Neural progenitor cell (in vitro differentiated cells): ENCODE data around the gene ANKMY1. TPM values are rescaled to one million over a fixed set of nuclear protein-coding genes. Genes with fewer than 3 reads are reported as not detected.
"Not testable (repeated sequence)": the region's sequence is repeated elsewhere in the genome, so short reads cannot be mapped to it uniquely, and the experiment has no call there.

ENCODE experiments used
- DNase-seq: peaks from one replicate; pipeline ENCODE4 v3.0.0-alpha.2; 2016; ENCODE audit warnings: low spot score
- H2AFZ ChIP-seq: fragments of 200-600 bp; sonication (generic); replicated peaks from 2 replicates; pipeline ENCODE4 v1.6.1; 2016; ENCODE audit warnings: antibody characterized with exemption
- H3F3A ChIP-seq: fragments of 200-600 bp; sonication (generic); 2 replicates; pipeline ENCODE4 v1.6.1; 2016; ENCODE audit warnings: antibody characterized with exemption, low read depth
- H3K27ac ChIP-seq: fragments of 200-600 bp; sonication (generic); 2 replicates; pipeline ENCODE4 v1.5.1; 2016; ENCODE audit warnings: mild to moderate bottlenecking
- H3K27me3 ChIP-seq: fragments of 200-600 bp; sonication (generic); 2 replicates; pipeline ENCODE4 v1.6.1; 2016; ENCODE audit warnings: mild to moderate bottlenecking, moderate library complexity
- H3K36me3 ChIP-seq: fragments of 200-600 bp; sonication (generic); 2 replicates; pipeline ENCODE4 v1.5.1; 2016
- H3K4me1 ChIP-seq: fragments of 200-600 bp; sonication (generic); 2 replicates; pipeline ENCODE4 v1.6.1; 2016; ENCODE audit warnings: mixed run types
- H3K4me2 ChIP-seq: fragments of 200-600 bp; sonication (generic); 2 replicates; pipeline ENCODE4 v1.6.1; 2016
- H3K4me3 ChIP-seq: fragments of 200-600 bp; sonication (generic); 2 replicates; pipeline ENCODE4 v1.5.1; 2016
- H3K79me2 ChIP-seq: fragments of 200-600 bp; sonication (generic); 2 replicates; pipeline ENCODE4 v1.6.1; 2016; ENCODE audit warnings: low read depth
- H3K9ac ChIP-seq: fragments of 200-600 bp; sonication (generic); 2 replicates; pipeline ENCODE4 v1.6.1; 2016
- H3K9me3 ChIP-seq: fragments of 200-600 bp; sonication (generic); 2 replicates; pipeline ENCODE4 v1.5.1; 2016; ENCODE audit warnings: low read depth
- H4K20me1 ChIP-seq: fragments of 200-600 bp; sonication (generic); 2 replicates; pipeline ENCODE4 v1.6.1; 2016; ENCODE audit warnings: low read depth
- H3K27ac Mint-ChIP-seq: 3 replicates; pipeline ENCODE4 v1.8.0; 2021; ENCODE audit warnings: mixed read lengths
- H3K27me3 Mint-ChIP-seq: 2 replicates; pipeline ENCODE4 v1.8.0; 2022; ENCODE audit warnings: low read depth, mild to moderate bottlenecking, inconsistent platforms, moderate library complexity, mixed read lengths; ENCODE audit not compliant: insufficient read depth
- H3K36me3 Mint-ChIP-seq: 3 replicates; pipeline ENCODE4 v1.8.0; 2021; ENCODE audit warnings: mixed read lengths
- H3K4me1 Mint-ChIP-seq: 3 replicates; pipeline ENCODE4 v1.8.0; 2021; ENCODE audit warnings: mixed read lengths
- H3K4me3 Mint-ChIP-seq: 3 replicates; pipeline ENCODE4 v1.8.0; 2021; ENCODE audit warnings: mild to moderate bottlenecking, moderate library complexity, mixed read lengths
- H3K9me3 Mint-ChIP-seq: 3 replicates; pipeline ENCODE4 v1.8.0; 2020; ENCODE audit warnings: mixed read lengths
- CTCF ChIP-seq: fragments of 200-600 bp; sonication (generic); IDR thresholded peaks from 2 replicates; pipeline ENCODE4 v1.5.1; 2017; ENCODE audit warnings: antibody characterized with exemption, mild to moderate bottlenecking
- EZH2 ChIP-seq: fragments of 200-600 bp; sonication (generic); IDR thresholded peaks from 2 replicates; pipeline ENCODE4 v1.6.1; 2017; ENCODE audit warnings: antibody characterized with exemption, mild to moderate bottlenecking, moderate library complexity
- EZH2phosphoT487 ChIP-seq: fragments of 200-600 bp; sonication (generic); IDR thresholded peaks from 2 replicates; pipeline ENCODE4 v1.6.1; 2017; ENCODE audit warnings: antibody characterized with exemption
- total RNA-seq: library from RNA; depleted of rRNA; stranded (reverse); fragments of >200 nt; gene quantifications from 2 replicates; pipeline ENCODE4 v1.2.3, GENCODE V29; 2015; ENCODE audit warnings: low replicate concordance

ANKMY1 gene
- total RNA-seq, 1 donor from 2014 or later = 4.2 TPM

- H3K4me2 ChIP-seq = no peak overlapping the region
- Mint-ChIP-seq H3K36me3 (peaks cover 43% of the 10 kb centered on the region), H3K27ac (no peak overlapping the region), H3K27me3 (peaks cover 16% of the 10 kb centered on the region), H3K4me3 (no peak overlapping the region), H3K4me1 (peaks cover 9% of the 10 kb centered on the region), H3K9me3 (peaks cover 39% of the 10 kb centered on the region)
- H3K4me1 ChIP-seq = peaks cover 7% of the 10 kb centered on the region
- H3F3A ChIP-seq = peaks cover 4% of the 10 kb centered on the region
- no peaks in the 10 kb centered on the region for H3K36me3 ChIP-seq
- H3K4me3 ChIP-seq = no peak overlapping the region
- TF ChIP-seq EZH2phosphoT487 (no peak), CTCF (no peak), EZH2 (no peak)
- H3K9ac ChIP-seq = no peak overlapping the region
- no peaks in the 10 kb centered on the region for H4K20me1 ChIP-seq
- no peak overlapping the region for H3K27ac ChIP-seq
- no peak overlapping the region for H2AFZ ChIP-seq
- DNase-seq = no peak
- H3K27me3 ChIP-seq = peaks cover 33% of the 10 kb centered on the region
- H3K79me2 ChIP-seq = no peaks in the 10 kb centered on the region
- H3K9me3 ChIP-seq = no peaks in the 10 kb centered on the region
These were observed 35.4 kb downstream of the ANKMY1 start for GRCh38 chr2:240522406-240522805.

DNA sequence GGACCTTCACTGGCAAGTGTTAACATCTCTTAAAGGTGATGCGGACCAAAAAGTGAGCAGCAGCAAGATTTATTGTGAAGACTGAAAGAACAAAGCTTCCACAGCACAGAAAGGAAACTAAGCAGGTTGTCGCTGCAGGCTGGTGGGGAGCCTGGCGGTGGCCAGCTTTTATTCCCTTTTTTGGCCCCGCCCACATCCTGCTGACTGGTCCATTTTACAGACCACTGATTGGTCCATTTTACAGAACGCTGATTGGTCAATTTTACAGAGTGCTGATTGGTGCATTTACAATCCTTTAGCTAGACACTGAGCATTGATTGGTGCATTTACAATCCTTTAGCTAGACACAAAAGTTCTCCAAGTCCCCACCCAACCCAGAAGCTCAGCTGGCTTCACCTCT lies 35.9 kb downstream of the ANKMY1 start:
- not testable (repeated sequence) for H3K27ac ChIP-seq, H3K4me2 ChIP-seq, H3K4me1 ChIP-seq, H3K9me3 ChIP-seq, H4K20me1 ChIP-seq, H3F3A ChIP-seq, H3K9ac ChIP-seq, H3K4me3 ChIP-seq, H3K4me3 Mint-ChIP-seq, H3K79me2 ChIP-seq, H2AFZ ChIP-seq, H3K27ac Mint-ChIP-seq, DNase-seq, H3K4me1 Mint-ChIP-seq, H3K36me3 ChIP-seq
- Mint-ChIP-seq H3K9me3 (peaks cover 34% of the 10 kb centered on the region), H3K27me3 (peaks cover 16% of the 10 kb centered on the region), H3K36me3 (peaks cover 39% of the 10 kb centered on the region)
- H3K27me3 ChIP-seq = peaks cover 35% of the 10 kb centered on the region

GRCh38 chr2:240520974-240521350 lies 36.8 kb downstream of the ANKMY1 start:
- Histone ChIP-seq H2AFZ (no peak overlapping the region), H3K4me2 (no peak overlapping the region), H3K9ac (no peak overlapping the region), H3F3A (peaks cover 4% of the 10 kb centered on the region), H3K9me3 (no peaks in the 10 kb centered on the region), H4K20me1 (no peaks in the 10 kb centered on the region), H3K27ac (no peak overlapping the region), H3K36me3 (no peaks in the 10 kb centered on the region), H3K27me3 (peaks cover 40% of the 10 kb centered on the region), H3K4me3 (no peak overlapping the region), H3K79me2 (no peaks in the 10 kb centered on the region), H3K4me1 (peaks cover 7% of the 10 kb centered on the region)
- Mint-ChIP-seq H3K27me3 (peaks cover 16% of the 10 kb centered on the region), H3K4me3 (peak overlapping the region; percentile 28), H3K27ac (peak overlapping the region; percentile 88), H3K36me3 (peaks cover 34% of the 10 kb centered on the region), H3K4me1 (peaks cover 9% of the 10 kb centered on the region), H3K9me3 (peaks cover 29% of the 10 kb centered on the region)
- no peak for DNase-seq
- TF ChIP-seq EZH2 (no peak), EZH2phosphoT487 (no peak), CTCF (no peak)

GRCh38 chr2:240520130-240520973 lies 37.4 kb downstream of the ANKMY1 start:
- peak; percentile 47 for DNase-seq
- Histone ChIP-seq H3K9ac (no peak overlapping the region), H2AFZ (peak overlapping the region; percentile 36), H3F3A (peaks cover 4% of the 10 kb centered on the region), H4K20me1 (no peaks in the 10 kb centered on the region), H3K27ac (no peak overlapping the region), H3K9me3 (no peaks in the 10 kb centered on the region), H3K4me2 (peak overlapping the region; percentile 75), H3K4me1 (peaks cover 7% of the 10 kb centered on the region), H3K36me3 (no peaks in the 10 kb centered on the region), H3K27me3 (peaks cover 40% of the 10 kb centered on the region), H3K4me3 (peak overlapping the region; percentile 43), H3K79me2 (no peaks in the 10 kb centered on the region)
- Mint-ChIP-seq H3K9me3 (peaks cover 25% of the 10 kb centered on the region), H3K27ac (peak overlapping the region; percentile 88), H3K4me3 (peak overlapping the region; percentile 28), H3K27me3 (peaks cover 14% of the 10 kb centered on the region), H3K36me3 (peaks cover 31% of the 10 kb centered on the region), H3K4me1 (peaks cover 9% of the 10 kb centered on the region)
- peak; percentile 33 for TF ChIP-seq EZH2
- no peak for TF ChIP-seq CTCF
- no peak for TF ChIP-seq EZH2phosphoT487
